ENCODE data around the gene HMX1.

DNA sequence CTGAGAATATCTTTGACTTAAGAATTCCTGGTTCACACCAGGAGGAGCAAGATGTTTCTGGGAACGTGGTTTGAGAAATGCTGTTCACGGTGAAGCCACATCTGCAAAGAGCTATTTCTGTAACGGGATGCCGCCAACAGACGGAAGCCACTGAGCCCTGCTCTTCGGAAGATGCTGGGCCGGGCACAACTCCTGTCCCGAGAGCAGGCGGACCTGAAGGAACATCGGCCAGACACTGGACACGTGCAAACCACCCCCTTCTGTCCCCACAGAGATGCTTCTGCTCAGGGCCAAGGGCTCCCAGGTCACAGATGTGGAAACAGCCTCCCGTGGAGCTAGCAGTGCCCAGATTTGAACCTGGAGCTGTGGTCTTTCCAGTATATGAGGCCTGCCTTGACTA is 24.3 kb downstream of the HMX1 start:
- TF ChIP-seq POLR2AphosphoS5 (IDR thresholded peaks at IDR 0.05), result no peak
- no peak for TF ChIP-seq EP300 (IDR thresholded peaks at IDR 0.05)
- TF ChIP-seq, protein P1, sequence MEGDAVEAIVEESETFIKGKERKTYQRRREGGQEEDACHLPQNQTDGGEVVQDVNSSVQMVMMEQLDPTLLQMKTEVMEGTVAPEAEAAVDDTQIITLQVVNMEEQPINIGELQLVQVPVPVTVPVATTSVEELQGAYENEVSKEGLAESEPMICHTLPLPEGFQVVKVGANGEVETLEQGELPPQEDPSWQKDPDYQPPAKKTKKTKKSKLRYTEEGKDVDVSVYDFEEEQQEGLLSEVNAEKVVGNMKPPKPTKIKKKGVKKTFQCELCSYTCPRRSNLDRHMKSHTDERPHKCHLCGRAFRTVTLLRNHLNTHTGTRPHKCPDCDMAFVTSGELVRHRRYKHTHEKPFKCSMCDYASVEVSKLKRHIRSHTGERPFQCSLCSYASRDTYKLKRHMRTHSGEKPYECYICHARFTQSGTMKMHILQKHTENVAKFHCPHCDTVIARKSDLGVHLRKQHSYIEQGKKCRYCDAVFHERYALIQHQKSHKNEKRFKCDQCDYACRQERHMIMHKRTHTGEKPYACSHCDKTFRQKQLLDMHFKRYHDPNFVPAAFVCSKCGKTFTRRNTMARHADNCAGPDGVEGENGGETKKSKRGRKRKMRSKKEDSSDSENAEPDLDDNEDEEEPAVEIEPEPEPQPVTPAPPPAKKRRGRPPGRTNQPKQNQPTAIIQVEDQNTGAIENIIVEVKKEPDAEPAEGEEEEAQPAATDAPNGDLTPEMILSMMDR (IDR thresholded peaks at IDR 0.05), result no peak

All from gastroesophageal sphincter (tissue), 3 donors.